AG09309 (cell line): ENCODE measurements around the gene ANKDD1B.
"Not testable (repeated sequence)": the region's sequence is repeated elsewhere in the genome, so short reads cannot be mapped to it uniquely, and the experiment has no call there.

Experiments
- DNase-seq: peaks from one replicate; pipeline ENCODE4 v3.0.0-alpha.2; 2010; ENCODE audit warnings: low read depth
- H3K4me3 ChIP-seq: 2 replicates; pipeline ENCODE4 v1.5.1; 2011; ENCODE audit warnings: mild to moderate bottlenecking, low read depth, low read length, moderate library complexity; ENCODE audit not compliant: control insufficient read depth
- TF ChIP-seq, protein P1 (sequence below): IDR thresholded peaks from 2 replicates; pipeline ENCODE4 v1.5.1; 2011; ENCODE audit warnings: mild to moderate bottlenecking, low read depth, low read length, inconsistent platforms; ENCODE audit not compliant: insufficient read depth, control insufficient read depth; ENCODE audit errors: missing control alignments

ANKDD1B gene

DNA sequence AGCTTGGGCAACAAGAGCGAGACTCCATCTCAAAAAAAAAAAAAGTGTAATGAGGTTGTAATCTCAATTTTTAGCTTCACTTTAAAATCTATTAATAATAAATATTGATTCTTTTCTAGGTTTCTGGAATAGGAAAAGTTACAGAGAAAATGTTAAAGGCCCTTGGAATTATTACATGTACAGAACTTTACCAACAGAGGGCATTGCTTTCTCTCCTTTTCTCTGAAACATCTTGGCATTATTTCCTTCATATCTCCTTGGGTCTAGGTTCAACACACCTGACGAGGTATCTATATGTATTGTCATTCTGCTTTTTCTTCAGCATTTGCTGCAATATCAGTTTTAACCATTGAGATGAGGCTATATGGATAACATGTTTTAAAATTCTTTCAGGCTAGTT, 26.6 kb upstream of the ANKDD1B start:
- TF ChIP-seq, protein P1, sequence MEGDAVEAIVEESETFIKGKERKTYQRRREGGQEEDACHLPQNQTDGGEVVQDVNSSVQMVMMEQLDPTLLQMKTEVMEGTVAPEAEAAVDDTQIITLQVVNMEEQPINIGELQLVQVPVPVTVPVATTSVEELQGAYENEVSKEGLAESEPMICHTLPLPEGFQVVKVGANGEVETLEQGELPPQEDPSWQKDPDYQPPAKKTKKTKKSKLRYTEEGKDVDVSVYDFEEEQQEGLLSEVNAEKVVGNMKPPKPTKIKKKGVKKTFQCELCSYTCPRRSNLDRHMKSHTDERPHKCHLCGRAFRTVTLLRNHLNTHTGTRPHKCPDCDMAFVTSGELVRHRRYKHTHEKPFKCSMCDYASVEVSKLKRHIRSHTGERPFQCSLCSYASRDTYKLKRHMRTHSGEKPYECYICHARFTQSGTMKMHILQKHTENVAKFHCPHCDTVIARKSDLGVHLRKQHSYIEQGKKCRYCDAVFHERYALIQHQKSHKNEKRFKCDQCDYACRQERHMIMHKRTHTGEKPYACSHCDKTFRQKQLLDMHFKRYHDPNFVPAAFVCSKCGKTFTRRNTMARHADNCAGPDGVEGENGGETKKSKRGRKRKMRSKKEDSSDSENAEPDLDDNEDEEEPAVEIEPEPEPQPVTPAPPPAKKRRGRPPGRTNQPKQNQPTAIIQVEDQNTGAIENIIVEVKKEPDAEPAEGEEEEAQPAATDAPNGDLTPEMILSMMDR = peak; percentile 36
- no peak overlapping the region for H3K4me3 ChIP-seq
- DNase-seq = no peak

- H3K4me3 ChIP-seq = no peak overlapping the region
- TF ChIP-seq, protein P1 = no peak
These were observed 22.6 kb upstream of the ANKDD1B start for GRCh38 chr5:75588666-75589065.

DNA sequence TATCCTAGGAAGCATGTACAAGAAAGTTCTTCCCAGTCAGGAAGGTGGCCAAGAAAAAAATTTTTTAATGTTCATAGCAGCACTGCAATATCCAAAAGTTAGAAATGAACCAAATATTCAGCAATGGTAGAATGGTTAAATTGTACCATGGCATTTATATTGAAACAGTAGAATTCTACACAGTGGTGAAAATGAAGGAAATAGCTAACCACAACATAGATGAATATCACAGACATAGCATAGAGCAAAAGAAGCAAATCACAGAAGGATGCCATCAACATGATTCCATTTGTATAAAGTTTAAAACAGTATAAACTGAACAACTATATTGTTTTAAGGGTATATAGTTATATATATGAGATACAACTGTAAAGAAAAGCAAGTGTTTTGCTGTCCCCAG, 10.7 kb upstream of the ANKDD1B start:
- no peak for DNase-seq
- no peak overlapping the region for H3K4me3 ChIP-seq
- TF ChIP-seq, protein P1 = no peak

More at GRCh38 chr5:75588666-75589065, 22.6 kb upstream of the ANKDD1B start:
- no peak for DNase-seq

- no peak overlapping the region for H3K4me3 ChIP-seq
- DNase-seq = no peak
- TF ChIP-seq, protein P1 = no peak
These were observed 9.7 kb upstream of the ANKDD1B start for GRCh38 chr5:75601567-75601966.

- no peak for DNase-seq
- H3K4me3 ChIP-seq = no peak overlapping the region
- TF ChIP-seq, protein P1 = no peak
These were observed 9.3 kb upstream of the ANKDD1B start for GRCh38 chr5:75601996-75602395.

DNA sequence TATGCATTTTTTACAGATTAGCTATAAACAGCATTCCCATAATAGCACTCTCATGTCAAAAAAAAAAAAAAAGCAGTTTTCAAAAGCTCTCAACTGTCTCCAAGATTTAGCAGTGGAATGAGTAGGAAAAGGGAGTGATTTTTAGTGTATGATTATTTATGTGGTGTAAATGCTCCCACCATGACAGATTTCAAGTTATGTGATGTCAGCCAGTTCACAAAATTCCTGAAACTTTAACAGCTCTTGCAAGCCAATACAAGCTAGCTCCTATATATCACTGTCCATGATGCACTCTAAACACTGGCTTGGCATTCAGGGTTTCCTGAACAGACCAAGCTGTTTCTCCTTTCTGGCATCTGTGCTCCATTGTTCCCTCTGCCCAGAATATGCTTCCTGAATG, 7.9 kb upstream of the ANKDD1B start:
- no peak for DNase-seq
- no peak overlapping the region for H3K4me3 ChIP-seq
- TF ChIP-seq, protein P1 = no peak

- no peak overlapping the region for H3K4me3 ChIP-seq
- TF ChIP-seq, protein P1 = no peak
- DNase-seq = no peak
These were observed 7.4 kb upstream of the ANKDD1B start for GRCh38 chr5:75603821-75604220.

DNA sequence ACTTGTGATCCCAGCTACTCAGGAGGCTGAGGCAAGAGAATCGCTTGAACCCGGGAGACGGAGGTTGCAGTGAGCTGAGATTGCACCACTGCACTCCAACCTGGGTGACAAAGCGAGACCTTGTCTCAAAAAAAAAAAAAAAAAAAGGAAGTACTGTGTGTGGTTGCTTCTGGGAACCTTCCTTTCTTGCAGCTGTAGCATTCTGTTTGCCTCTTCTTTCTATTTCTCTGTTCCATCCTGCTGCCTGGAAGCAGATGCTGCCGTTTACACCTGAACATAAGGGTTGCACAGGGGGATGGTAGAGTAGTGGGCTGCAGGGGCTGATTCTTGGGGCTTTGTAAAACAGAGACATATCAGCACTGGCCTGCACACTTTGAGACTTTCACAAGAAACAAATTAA, 3.9 kb upstream of the ANKDD1B start:
- not testable (repeated sequence) for H3K4me3 ChIP-seq, DNase-seq
